GM21786 (cell line): ENCODE measurements around the gene MTNR1B.
A peak's percentile ranks its signal among the peaks of the same experiment; 100 is the strongest.

Experiments
- ATAC-seq: cut with Tn5 transposase; IDR thresholded peaks from one replicate; pipeline ENCODE4 v1.9.1; 2021; ENCODE audit not compliant: unreplicated experiment

The MTNR1B gene

GRCh38 chr11:92977401-92977800 is 8.0 kb downstream of the MTNR1B start:
- ATAC-seq, result no peak

DNA sequence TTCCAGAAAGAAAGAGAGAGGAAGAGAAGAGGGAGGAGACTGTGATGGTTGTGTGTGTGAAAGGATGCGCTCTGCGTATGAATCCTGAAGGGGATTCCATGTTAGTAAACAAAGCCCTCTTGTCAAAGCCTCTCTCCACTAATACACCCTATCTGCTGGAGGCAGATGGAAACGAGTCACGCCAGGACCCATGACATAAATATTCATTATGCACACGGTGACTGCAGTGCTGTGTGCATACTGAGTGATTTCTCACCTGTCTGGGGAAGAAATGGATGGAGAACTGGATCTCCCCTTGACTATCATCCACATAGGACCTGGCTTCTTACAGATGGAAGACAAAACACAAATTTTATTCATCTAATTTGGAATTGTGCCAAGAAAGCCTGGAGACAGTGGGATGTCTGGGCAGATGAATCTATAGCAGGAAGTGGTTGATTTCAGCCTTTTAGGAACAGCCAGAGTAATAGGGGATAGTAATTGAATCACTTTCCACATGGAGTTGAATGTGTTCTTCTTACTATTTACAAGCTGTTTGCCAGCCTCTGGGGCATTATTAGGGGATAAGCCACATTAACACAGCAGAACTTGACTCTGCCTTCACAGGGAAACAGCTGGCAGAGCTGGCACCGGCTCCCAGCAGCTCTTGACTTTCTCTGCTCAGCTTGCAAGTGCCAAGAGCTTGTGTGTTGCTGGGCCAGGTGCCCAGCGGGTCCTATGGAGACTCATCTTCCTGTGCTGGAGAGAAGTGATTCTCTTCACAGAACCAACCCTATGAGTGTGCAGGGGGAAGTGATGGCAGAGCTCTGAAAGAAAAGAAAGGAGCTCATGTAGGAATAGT is 9.0 kb downstream of the MTNR1B start:
- no peak for ATAC-seq

- no peak for ATAC-seq
Observed at GRCh38 chr11:92979176-92979575, 9.7 kb downstream of the MTNR1B start.

DNA sequence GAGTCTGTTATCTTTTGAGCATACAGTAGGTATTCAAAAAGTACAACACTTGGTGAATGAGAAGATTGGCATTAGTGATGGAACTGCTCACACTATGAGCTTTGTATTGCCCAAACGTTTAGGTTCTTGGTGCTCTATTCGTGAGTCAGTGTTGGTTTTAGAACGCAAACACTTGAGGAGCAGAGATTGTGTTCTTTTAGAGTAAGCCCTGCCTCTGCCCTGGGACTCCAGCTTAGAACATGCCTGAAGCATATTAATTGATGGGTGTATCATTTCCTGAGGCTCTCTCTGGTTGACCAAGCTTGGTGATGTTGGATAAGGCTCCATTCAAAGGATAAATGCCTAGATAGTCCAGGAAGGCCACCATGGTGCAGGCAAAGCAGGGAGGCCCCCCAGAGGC is 10.9 kb downstream of the MTNR1B start:
- ATAC-seq, result no peak

DNA sequence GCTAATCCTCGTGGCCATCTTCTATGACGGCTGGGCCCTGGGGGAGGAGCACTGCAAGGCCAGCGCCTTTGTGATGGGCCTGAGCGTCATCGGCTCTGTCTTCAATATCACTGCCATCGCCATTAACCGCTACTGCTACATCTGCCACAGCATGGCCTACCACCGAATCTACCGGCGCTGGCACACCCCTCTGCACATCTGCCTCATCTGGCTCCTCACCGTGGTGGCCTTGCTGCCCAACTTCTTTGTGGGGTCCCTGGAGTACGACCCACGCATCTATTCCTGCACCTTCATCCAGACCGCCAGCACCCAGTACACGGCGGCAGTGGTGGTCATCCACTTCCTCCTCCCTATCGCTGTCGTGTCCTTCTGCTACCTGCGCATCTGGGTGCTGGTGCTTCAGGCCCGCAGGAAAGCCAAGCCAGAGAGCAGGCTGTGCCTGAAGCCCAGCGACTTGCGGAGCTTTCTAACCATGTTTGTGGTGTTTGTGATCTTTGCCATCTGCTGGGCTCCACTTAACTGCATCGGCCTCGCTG is 12.1 kb downstream of the MTNR1B start:
- no peak for ATAC-seq

DNA sequence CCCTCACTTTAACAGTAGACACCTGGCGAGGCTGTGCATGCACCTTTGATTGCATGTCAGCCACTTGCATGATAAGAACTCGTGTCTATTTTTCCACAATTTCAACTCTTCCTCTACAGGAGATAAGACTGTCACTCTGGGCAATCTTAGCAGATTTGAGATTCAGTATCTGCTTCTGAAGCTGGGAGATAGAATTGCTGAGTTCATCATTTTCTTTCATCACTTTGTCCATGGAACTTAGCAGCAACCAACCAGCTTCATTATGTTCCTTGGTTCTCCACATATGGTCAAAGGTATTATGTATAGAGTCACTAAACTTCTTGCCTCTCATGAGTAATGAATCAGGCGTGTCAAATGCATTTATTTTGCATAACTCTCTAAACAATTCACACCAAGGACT is 17.1 kb downstream of the MTNR1B start:
- ATAC-seq, result no peak

DNA sequence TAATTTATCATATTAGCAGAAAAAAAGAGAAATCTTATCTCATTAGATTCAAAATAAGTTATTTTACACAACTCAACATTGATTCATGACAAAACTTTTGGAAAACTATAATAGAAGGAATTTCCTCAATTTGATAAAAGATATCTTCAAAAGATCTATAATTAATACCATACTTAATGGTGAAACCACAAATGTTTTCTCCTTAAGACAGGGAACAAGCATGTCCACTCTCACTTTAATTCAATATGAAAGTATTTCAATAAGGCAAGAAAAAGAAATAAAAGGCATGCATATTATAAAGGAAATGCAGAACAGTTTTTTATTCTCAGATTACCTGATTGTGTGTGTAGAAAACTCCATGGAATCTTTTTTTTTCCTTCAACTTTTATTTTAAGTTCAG is 23.6 kb downstream of the MTNR1B start:
- ATAC-seq, result no peak

GRCh38 chr11:93000511-93001476 is 31.3 kb downstream of the MTNR1B start:
- ATAC-seq, result no peak

DNA sequence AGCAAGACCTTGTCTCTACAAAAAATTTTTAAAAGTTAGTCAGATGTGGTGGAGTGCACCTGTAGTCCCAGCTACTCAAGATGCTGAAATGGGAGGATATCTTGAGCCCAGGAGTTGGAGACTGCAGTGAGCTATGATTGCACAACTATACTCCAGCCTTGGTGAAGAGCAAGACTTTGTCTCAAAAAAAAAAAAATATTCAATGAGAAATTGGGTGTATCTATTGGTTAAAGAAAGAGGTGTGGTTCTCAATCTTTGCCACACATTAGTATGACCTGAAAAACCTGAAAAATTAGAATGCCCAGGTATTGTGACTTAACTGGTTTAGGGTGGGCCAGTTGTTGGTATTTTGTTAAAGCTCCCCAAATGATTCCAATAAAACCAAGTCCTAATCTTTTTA is 32.4 kb downstream of the MTNR1B start:
- ATAC-seq, result no peak

DNA sequence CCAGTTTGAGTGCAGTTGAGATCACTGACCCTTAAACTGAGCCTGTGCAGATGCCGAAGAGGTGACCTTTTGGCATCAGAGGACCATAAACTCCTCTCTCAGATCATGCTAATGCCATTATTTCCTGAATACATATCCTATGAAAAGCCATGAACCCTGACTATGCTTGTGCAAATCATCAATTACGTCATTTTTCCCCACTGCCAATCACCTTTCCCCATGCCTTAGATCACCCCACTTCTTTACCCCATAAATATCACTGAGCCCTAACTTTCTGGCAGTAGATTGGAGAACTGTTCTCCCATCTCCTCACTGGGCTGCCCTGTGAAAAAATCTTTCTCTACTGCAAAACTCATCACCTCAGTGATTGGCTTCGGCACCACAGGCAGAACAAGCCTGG is 32.9 kb downstream of the MTNR1B start:
- no peak for ATAC-seq

DNA sequence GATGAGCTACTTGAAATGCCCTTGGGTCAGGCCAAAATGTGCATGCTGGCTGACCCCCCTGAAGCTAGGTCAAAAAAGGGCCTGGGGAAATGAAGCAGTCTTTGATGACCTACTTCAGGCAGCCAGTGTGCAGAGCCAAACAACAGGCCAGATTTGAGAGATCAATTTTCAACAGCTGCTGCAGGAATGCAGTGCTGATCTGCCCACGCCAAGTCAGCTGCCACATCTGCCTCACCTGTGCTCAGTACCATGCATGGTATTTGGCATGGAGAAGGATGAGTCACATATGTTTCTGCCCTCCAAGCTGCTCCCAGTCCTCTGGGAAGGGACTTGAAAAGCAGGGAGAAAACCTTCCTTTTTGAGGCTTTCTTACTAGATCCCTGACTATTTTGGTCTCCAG is 35.8 kb downstream of the MTNR1B start:
- ATAC-seq, result no peak

GRCh38 chr11:93013646-93014045 is 44.2 kb downstream of the MTNR1B start:
- no peak for ATAC-seq

GRCh38 chr11:93016595-93016994 is 47.1 kb downstream of the MTNR1B start:
- ATAC-seq, result no peak

DNA sequence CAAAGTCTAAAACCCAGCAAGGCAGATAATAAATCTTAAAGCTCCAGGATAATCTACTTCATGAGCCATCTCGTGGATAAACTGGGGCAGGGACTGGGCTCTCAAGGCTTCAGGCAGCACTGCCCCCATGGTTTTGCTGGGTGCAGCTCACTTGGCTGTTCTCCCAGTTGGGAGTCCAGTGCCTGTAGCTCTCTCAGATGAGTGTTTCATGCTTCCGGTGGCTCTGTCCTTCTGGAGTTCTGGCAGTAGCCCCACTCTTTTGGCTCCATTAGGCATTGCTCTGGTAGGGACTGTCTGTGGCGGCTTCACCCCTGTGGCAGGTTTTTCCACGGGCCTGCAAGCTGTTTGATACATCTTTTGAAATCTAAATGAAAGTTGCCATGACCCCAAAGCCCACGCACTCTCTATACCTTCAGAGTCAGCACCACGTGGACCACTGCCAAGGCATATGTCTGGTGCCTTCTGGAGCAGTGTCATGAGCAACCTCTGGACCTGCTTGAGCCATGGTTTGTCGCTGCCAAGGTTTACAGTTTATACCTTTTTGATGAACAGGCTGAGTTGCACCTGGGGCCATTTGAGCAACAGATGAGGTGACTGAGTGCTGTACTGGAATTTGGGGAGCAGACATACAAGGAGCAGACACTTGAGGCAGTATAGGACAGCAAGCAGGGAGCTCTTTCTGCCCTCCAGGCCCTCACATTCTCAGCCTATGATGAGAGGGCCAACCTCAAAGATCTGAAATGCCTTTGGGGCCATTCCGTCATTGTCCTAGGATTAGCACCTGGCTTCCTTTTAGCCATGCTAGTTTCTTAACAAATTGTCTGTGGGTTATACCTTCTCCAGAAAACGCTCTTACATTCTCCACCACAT is 48.6 kb downstream of the MTNR1B start:
- ATAC-seq, result no peak

GRCh38 chr11:93020248-93021046 is 51.0 kb downstream of the MTNR1B start:
- no peak for ATAC-seq

GRCh38 chr11:93024369-93024768 is 54.9 kb downstream of the MTNR1B start:
- ATAC-seq, result no peak

- ATAC-seq, result no peak
Observed at GRCh38 chr11:93025558-93026255, 56.3 kb downstream of the MTNR1B start.

DNA sequence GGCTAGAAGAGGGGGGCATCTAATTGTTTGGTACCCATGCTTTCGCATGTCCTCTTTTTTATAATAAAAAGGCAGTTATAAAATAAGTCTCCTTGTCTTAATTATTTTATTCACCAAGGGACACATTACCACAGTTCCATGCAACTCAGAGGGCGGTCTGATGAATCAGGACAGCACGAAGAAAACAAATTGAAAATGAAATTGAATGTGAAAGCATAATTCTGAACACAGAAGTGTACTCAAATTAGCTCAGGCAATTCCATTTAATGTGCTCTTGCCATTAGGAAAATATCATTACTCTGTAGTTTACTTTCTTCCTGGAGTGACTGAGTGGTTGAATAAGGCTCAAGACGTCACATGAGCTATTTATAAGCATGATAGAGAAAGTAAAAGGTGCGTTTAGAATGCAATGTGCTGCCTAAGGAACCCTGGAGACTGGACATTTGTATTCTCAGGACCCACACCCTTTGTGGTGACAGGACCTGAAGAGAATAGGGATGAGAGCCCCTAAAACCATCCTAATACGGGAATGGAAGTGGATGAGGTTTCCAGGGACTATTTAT is 59.6 kb downstream of the MTNR1B start:
- ATAC-seq, result peak; percentile 44

GRCh38 chr11:93031386-93031785 is 61.9 kb downstream of the MTNR1B start:
- ATAC-seq, result no peak
